ENCODE measurements around the gene RAD51B. TPM values are rescaled to one million over a fixed set of nuclear protein-coding genes. Genes with fewer than 3 reads are reported as not detected.
"Not testable (repeated sequence)": the region's sequence is repeated elsewhere in the genome, so short reads cannot be mapped to it uniquely, and the experiment has no call there.

Gene RAD51B
- total and polyA plus RNA-seq, 5 donors = 0.88 to 5.3 (median 3.3) TPM

DNA sequence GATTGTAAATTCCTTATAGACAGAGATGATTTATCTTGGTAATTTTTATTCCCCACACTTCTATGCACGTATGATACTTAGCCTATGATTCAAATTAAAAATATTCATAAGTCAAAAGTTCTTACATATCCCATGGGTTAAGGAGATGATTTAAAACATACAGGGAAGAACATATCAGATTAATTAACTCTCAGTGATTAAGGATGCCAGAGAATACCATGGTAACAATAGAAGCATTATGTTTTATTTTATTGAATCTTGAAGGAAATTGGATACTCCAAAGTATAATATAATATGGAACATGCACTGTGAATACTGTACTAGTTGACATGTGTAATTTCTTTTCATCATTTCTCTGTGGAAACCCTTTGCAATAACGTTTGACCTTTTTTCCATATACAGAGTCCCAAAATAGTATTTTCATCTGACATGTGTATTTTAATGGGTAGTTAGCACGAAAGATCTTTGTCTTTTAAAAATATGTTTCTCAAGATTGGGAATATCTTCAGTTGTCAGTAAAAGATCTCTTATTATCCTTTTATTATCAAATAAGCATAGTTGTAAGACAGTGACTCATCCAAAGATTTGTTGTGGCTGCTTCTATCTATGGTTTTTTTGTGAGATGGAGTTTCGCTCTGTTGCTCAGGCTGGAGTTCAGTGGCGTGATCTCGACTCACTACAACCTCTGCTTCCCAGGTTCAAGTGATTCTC, 166.7 kb downstream of the RAD51B start:
- ATAC-seq (no peak), DNase-seq (no peak)
- Histone ChIP-seq H3K27ac (ENCODE audit: low read length) (no peak overlapping the region), H3K4me3 (ENCODE audit: low read length) (no peak overlapping the region), H3K9me3 (ENCODE audit: control insufficient read depth, low read length) (no peaks in the 10 kb centered on the region), H3K4me1 (ENCODE audit: control insufficient read depth, insufficient read depth, low read length) (no peaks in the 10 kb centered on the region), H3K27me3 (ENCODE audit: control insufficient read depth, insufficient read depth) (no peaks in the 10 kb centered on the region)
- intact Hi-C loops (cut with DNase I) = no loop called here
- 86% methylated on average over 6 of the region's 6 CpGs for WGBS

DNA sequence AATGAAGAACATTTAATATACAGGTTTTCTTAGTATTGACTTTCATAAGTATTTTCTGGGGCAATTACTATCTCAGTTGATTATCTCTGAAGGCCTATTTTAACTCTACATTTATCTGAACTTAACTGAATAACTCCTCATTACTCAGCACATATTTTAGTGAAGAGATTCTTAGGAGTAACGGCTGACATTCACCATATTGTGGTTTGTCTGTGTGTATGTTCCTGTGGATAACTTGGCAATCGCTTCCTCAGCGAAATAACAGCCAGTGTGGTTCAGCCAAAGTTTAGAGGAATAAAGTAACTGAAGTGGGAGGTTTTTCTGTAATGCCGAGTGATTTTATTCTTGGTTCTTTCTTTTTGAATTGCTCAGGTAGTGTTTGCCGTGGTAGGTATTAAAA, 168.0 kb downstream of the RAD51B start:
- no peak overlapping the region for H3K27ac ChIP-seq (ENCODE audit: low read length)
- WGBS = 37% methylated on average over 5 of the region's 5 CpGs
- no peak overlapping the region for H3K4me3 ChIP-seq (ENCODE audit: low read length)
- DNase-seq (no peak), ATAC-seq (peak; percentile 48 to 57)
- no peaks in the 10 kb centered on the region for H3K27me3 ChIP-seq (ENCODE audit: control insufficient read depth, insufficient read depth)
- no peaks in the 10 kb centered on the region for H3K4me1 ChIP-seq (ENCODE audit: control insufficient read depth, insufficient read depth, low read length)
- intact Hi-C loops (cut with DNase I) = no loop called here
- H3K9me3 ChIP-seq (ENCODE audit: control insufficient read depth, low read length) = no peaks in the 10 kb centered on the region

GRCh38 chr14:67988210-67988609, 168.6 kb downstream of the RAD51B start:
- H3K27me3 ChIP-seq (ENCODE audit: control insufficient read depth, insufficient read depth); H3K9me3 ChIP-seq (ENCODE audit: control insufficient read depth, low read length); H3K4me3 ChIP-seq (ENCODE audit: low read length); H3K27ac ChIP-seq (ENCODE audit: low read length); DNase-seq; H3K4me1 ChIP-seq (ENCODE audit: control insufficient read depth, insufficient read depth, low read length); ATAC-seq; intact Hi-C loops (cut with DNase I): not testable (repeated sequence)
- 92% methylated on average over 7 of the region's 7 CpGs for WGBS

DNA sequence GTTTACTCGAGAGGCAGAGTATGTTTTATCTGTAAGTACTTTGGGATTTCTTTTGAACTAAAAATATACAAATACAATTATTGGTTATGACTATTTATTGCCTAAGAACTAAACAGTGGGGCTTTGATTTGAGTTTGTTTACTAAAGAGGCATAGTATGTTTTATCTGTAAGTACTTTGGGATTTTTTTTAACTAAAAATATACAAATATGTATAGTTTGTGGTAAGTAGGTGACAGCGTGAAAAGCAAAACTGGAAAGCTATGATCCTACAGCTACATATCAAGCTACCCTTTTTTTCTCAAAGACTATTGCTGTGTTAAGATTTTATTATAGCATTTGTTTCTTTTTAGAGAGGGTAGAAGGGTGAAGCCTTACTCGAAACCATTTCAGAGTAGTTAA, 171.0 kb downstream of the RAD51B start:
- no peaks in the 10 kb centered on the region for H3K4me1 ChIP-seq (ENCODE audit: control insufficient read depth, insufficient read depth, low read length)
- no peak overlapping the region for H3K27ac ChIP-seq (ENCODE audit: low read length)
- intact Hi-C loops (cut with DNase I) = no loop called here
- WGBS = 85% methylated on average over 3 of the region's 3 CpGs
- H3K27me3 ChIP-seq (ENCODE audit: control insufficient read depth, insufficient read depth) = no peaks in the 10 kb centered on the region
- ATAC-seq (no peak), DNase-seq (no peak)
- H3K4me3 ChIP-seq (ENCODE audit: low read length) = no peak overlapping the region
- H3K9me3 ChIP-seq (ENCODE audit: control insufficient read depth, low read length) = no peaks in the 10 kb centered on the region

- ATAC-seq = no peak
- intact Hi-C loops (cut with DNase I) = no loop called here
- H3K4me1 ChIP-seq (ENCODE audit: control insufficient read depth, insufficient read depth, low read length) = no peaks in the 10 kb centered on the region
Measured at GRCh38 chr14:67994531-67994930, 175.0 kb downstream of the RAD51B start.

GRCh38 chr14:67996235-67996634, 176.7 kb downstream of the RAD51B start:
- H3K27ac ChIP-seq (ENCODE audit: low read length) = no peak overlapping the region
- H3K4me1 ChIP-seq (ENCODE audit: control insufficient read depth, insufficient read depth, low read length) = no peaks in the 10 kb centered on the region
- no peaks in the 10 kb centered on the region for H3K27me3 ChIP-seq (ENCODE audit: control insufficient read depth, insufficient read depth)
- no peak overlapping the region for H3K4me3 ChIP-seq (ENCODE audit: low read length)
- DNase-seq = no peak
- intact Hi-C loops (cut with DNase I) = no loop called here
- ATAC-seq = no peak
- 95% methylated on average over 4 of the region's 4 CpGs for WGBS
- H3K9me3 ChIP-seq (ENCODE audit: control insufficient read depth, low read length) = no peaks in the 10 kb centered on the region

More at GRCh38 chr14:67994531-67994930, 175.0 kb downstream of the RAD51B start:
- no peak overlapping the region for H3K27ac ChIP-seq (ENCODE audit: low read length)
- no peak overlapping the region for H3K4me3 ChIP-seq (ENCODE audit: low read length)
- H3K9me3 ChIP-seq (ENCODE audit: control insufficient read depth, low read length) = no peaks in the 10 kb centered on the region
- H3K27me3 ChIP-seq (ENCODE audit: control insufficient read depth, insufficient read depth) = no peaks in the 10 kb centered on the region
- DNase-seq = no peak

DNA sequence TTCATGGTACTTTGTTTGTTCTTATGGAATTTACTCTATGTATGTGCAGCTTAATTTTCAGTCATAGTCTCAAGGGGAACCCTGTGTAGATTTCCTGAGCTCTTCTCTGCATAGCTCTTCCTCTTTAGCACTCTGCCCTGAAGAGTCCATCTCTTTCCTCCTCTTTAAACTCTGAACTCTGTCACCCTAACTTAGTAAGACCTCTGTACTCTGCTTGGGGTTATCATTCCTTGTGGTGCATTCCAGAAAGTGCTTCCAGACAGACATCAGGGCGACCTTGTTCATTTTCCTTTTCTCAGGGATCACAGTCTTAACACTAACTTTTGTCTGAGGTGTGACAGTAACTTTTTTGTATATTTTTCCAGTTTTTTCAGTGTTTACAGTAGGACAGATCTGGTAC, 179.3 kb downstream of the RAD51B start:
- no peak for ATAC-seq
- DNase-seq = no peak
- H3K4me1 ChIP-seq (ENCODE audit: control insufficient read depth, insufficient read depth, low read length) = no peaks in the 10 kb centered on the region
- WGBS = 85% methylated on average over 1 of the region's 1 CpG
- H3K9me3 ChIP-seq (ENCODE audit: control insufficient read depth, low read length) = no peaks in the 10 kb centered on the region
- H3K27me3 ChIP-seq (ENCODE audit: control insufficient read depth, insufficient read depth) = no peaks in the 10 kb centered on the region
- intact Hi-C loops (cut with DNase I) = no loop called here
- no peak overlapping the region for H3K27ac ChIP-seq (ENCODE audit: low read length)
- H3K4me3 ChIP-seq (ENCODE audit: low read length) = no peak overlapping the region

DNA sequence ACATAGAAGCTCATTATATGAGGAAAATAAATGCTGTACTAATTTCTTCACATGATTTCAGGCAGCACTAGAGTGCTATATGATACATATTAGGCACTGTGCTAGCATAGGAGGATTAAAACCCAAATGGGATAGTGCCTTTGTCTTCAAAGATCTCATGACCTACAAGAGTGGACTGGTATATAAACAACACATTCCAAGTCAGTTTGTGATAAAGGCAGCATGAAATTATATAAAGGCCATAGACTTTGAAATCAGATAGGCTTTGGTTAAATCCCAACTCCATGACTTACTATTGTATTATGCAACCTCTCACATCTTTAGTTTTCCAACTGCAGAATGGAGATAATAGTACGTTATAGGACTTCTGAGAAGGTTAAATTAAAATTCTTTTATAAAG, 179.7 kb downstream of the RAD51B start:
- H3K27ac ChIP-seq (ENCODE audit: low read length) = no peak overlapping the region
- H3K27me3 ChIP-seq (ENCODE audit: control insufficient read depth, insufficient read depth) = no peaks in the 10 kb centered on the region
- ATAC-seq = no peak
- 2% methylated on average over 1 of the region's 1 CpG for WGBS
- H3K4me1 ChIP-seq (ENCODE audit: control insufficient read depth, insufficient read depth, low read length) = no peaks in the 10 kb centered on the region
- intact Hi-C loops (cut with DNase I) = no loop called here
- DNase-seq = no peak
- no peak overlapping the region for H3K4me3 ChIP-seq (ENCODE audit: low read length)
- no peaks in the 10 kb centered on the region for H3K9me3 ChIP-seq (ENCODE audit: control insufficient read depth, low read length)

DNA sequence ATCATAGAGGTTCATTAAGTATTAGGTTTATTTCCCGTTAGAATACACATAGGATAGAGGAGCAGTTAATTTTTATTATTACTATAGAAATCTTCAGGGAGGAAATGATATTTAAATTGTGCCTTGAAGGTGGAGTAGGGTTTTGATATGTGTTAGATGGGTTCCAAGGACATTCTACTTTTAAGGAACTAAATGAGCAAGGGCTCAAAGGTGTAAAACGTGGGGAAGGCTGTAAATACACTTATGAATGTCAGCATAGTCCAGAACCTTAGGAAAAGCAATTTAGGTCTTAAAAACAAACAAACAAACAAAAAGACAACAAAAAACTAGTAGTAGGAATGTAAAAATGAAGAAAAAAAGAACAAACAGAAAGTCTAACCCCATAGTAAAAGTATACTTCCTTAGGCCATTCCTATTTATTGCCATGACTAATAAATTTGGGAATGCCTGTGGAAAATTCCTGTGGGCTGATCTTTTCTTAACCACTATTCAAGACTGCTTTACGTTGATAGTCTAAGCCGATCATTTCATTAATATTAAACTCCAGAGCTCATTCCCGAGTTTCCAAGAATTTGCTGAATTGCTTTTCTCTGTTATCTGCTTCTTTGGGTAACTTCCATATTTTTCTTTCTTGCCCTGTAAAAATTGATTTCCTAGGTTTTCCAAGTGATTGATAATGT, 180.3 kb downstream of the RAD51B start:
- Histone ChIP-seq H3K4me3 (ENCODE audit: low read length) (no peak overlapping the region), H3K9me3 (ENCODE audit: control insufficient read depth, low read length) (no peaks in the 10 kb centered on the region), H3K4me1 (ENCODE audit: control insufficient read depth, insufficient read depth, low read length) (no peaks in the 10 kb centered on the region), H3K27ac (ENCODE audit: low read length) (no peak overlapping the region), H3K27me3 (ENCODE audit: control insufficient read depth, insufficient read depth) (no peaks in the 10 kb centered on the region)
- DNase-seq = no peak
- no peak for ATAC-seq
- 64% methylated on average over 5 of the region's 5 CpGs for WGBS
- intact Hi-C loops (cut with DNase I) = no loop called here

- H3K9me3 ChIP-seq (ENCODE audit: control insufficient read depth, low read length) = no peaks in the 10 kb centered on the region
- no peak overlapping the region for H3K4me3 ChIP-seq (ENCODE audit: low read length)
- WGBS = 51% methylated on average over 1 of the region's 1 CpG
- no peaks in the 10 kb centered on the region for H3K27me3 ChIP-seq (ENCODE audit: control insufficient read depth, insufficient read depth)
- DNase-seq = no peak
- no peaks in the 10 kb centered on the region for H3K4me1 ChIP-seq (ENCODE audit: control insufficient read depth, insufficient read depth, low read length)
- ATAC-seq = no peak
- no peak overlapping the region for H3K27ac ChIP-seq (ENCODE audit: low read length)
- intact Hi-C loops (cut with DNase I) = no loop called here
Measured at GRCh38 chr14:68000511-68000910, 180.9 kb downstream of the RAD51B start.

DNA sequence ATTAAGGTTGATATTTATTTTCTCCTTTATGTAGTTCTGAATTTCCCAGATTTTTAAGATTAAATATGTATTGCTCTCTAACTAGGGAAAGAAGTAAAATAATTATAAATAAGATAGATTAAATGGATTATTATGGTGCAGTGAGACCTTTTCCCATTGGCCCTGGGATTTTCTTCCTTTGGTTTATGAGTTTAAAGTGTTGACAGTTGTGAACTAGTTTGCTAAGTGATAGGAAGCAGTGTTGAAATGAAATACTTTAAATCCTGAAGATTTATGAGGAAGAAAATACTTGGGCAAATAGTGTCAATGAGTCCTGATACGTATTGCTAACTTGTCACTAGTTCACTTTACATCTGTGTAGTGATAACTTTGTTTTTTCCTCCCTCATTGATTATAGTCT, 188.9 kb downstream of the RAD51B start:
- Histone ChIP-seq H3K4me1 (ENCODE audit: control insufficient read depth, insufficient read depth, low read length) (peaks cover 2% of the 10 kb centered on the region), H3K9me3 (ENCODE audit: control insufficient read depth, low read length) (no peaks in the 10 kb centered on the region), H3K27ac (ENCODE audit: low read length) (no peak overlapping the region), H3K4me3 (ENCODE audit: low read length) (no peak overlapping the region), H3K27me3 (ENCODE audit: control insufficient read depth, insufficient read depth) (no peaks in the 10 kb centered on the region)
- 58% methylated on average over 1 of the region's 1 CpG for WGBS
- ATAC-seq (no peak), DNase-seq (no peak)
- intact Hi-C loops (cut with DNase I) = no loop called here

All from right cardiac atrium (tissue), 5 donors.